ENCODE data around the gene H2BK1.

H2BK1 gene

DNA sequence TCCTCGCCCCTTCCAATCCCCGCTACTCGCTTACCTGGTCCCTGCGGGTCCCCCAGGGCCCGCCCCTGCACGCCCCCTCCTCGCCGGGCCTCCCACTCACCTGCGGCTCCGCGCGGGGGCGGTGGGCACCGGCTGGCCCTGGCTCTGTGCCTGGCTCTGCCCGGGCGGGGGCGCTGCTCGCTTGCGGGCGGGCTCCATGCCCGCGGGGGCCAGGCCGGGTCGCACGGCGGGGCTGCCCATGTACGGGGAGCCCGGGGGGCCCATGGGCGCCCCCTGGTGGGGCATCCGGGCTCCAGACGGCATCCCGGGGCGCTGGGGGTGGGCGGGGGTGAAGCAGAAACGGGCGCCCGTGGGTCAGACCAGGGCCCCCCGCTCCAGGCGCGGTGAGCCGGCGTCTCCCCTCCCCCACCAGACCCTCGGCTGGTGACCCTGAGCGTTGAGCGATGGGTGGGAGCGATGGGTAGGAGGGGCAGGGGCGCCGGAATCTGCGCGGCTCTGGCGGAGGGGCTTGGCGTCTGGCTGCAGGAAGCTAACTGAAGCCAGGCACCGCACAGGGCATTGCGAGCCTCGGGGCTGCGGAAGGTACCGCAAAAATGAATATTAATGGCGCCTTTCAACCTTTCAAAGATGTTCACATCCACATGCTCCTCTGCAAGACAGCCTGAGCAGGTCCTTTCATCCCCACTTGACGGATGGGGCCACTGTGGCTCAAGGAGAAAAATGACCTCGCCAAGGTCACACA, 35.2 kb upstream of the H2BK1 start:
- DNase-seq (ENCODE audit: extremely low read depth in 1 of 2, low read depth in 1 of 2), result peak; percentile 39 to 44

DNA sequence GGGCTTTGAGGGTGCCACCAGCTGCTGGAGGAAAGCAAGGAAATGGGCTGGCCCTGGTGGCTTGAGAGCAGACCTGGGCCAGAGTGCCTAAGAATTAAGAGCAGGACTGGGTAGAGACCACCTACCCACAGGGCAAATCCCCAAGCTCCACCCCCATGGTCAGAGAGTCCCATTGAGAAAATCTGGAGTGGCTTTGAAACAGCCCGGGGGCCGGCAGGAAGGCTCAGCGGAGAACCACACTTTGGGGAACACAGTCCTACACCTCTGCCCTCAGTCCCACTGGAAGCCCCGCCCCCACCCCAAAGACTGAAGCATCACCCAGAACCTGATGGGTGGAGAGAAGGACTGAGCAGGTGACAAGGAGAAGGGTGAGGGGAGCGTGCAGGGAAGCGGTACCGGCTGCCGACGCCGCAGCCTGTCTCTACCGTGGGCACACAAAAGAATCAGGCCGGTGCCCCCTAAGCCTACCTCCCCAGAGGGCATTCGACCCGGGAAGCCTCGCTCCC, 34.6 kb upstream of the H2BK1 start:
- DNase-seq (ENCODE audit: extremely low read depth in 1 of 2, low read depth in 1 of 2), result no peak

DNA sequence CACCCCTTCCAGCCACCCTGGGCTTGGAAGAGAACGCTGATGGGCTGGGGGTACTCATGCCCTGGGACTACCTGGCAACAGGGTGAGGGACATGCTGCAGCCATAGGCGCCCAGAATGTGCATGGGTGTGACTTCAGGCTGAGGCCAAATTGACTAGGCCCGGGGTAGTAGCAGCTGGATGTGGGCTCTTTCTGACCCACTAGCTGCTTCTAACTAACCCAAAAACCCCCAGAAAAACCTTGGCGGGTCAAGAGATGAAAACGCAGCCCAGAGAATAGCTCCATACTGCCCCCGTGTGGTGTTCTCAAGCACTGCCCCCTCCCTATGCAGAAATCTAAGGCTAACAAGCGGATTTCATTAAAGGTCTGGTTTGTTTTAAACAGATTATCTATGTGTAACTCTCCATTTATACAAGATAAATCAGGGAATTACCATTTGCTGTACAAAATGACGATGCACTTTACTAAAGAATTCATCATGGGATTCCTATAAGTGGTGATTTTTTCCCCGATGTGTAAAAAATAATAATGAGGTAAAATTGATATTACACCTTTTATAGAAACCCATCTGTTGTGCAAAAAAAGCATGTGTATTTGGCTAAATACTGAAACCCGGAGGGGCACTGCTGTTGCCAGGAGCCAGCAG, 34.0 kb upstream of the H2BK1 start:
- DNase-seq (ENCODE audit: extremely low read depth in 1 of 2, low read depth in 1 of 2), result peak in 1 of 2 donors; percentile 35

DNA sequence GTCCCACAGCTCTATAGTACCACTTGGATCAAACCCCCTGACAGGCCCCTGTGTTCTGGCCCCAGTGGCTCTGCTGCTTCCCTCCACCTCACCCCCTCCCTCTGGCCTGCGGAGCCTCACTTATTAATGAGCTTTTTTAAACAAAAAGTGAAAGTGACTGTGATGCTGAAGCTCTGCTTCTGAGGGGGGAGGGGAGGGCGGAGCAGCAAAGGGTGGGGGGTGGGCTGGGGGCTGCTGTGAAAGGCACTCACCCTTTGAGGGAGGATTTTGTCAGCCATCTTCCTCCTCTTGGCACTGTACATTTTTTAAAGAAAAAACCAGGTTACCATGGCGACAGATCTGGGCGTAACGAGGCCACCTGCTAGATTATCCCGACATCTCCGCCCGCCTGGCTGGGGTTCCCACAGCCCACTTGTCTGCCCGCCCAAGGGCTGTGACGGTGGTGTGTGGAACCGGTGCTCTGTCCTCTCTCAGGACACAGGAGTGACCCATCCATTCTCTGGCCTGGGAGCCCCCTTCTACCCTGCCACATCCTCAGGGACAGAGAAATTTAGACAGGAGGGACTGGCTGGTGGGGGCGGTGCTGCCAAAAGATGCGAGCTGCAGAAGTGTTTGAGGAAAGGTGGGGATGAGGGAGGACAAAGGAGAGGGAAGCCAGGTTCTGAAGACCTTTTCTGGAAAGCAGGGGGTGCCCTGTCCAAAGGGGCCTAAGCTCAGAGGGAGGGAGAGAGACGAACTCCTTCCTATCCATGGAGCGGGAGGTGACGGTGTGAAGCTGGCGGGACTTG, 33.3 kb upstream of the H2BK1 start:
- no peak for DNase-seq (ENCODE audit: extremely low read depth in 1 of 2, low read depth in 1 of 2)

- DNase-seq (ENCODE audit: extremely low read depth in 1 of 2, low read depth in 1 of 2), result no peak
These were observed 32.7 kb upstream of the H2BK1 start for GRCh38 chr7:151243045-151243349.

DNA sequence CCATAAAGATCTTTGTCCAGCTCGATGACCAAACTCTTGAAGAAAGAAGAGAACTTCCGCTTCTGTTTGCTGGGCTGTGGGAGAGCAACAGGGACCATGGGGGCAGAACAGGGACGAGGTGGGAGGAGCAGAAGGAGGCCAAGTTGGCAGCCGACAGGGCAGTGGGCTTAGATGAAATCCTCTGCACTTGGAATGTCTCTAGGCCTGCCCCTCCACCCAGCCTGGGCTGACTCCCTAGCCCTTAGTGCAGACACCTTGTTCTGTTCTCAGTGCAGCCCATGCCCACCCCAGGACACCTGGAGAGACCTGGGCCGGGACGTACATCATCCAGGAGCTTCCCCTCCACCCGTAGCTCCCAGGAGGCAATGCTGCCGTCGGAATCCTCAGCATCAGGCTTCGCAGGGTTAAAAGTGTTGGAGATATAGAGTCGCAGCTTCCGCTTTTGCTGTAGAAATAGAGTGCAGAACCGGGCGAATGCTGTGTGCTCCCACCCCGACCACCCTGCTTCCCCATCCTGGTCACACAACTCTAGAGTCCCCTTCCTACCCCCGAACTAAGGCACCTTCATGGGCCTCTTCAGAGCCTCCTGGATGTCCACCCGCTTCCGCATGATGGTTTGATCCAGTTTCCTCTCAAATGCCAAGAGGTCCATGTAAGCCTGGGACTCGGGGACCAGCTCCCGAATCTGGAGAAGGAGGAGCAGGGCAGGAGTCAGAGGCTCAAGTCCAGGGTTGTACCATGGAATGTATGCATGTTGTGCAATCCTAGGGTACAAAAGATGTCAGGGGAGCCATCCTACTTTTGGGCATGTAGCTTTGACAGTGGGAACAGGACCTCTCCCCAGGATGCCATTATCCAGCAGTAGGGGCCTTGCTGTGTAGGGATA, 32.1 kb upstream of the H2BK1 start:
- DNase-seq (ENCODE audit: extremely low read depth in 1 of 2, low read depth in 1 of 2), result no peak

- no peak for DNase-seq (ENCODE audit: extremely low read depth in 1 of 2, low read depth in 1 of 2)
These were observed 31.4 kb upstream of the H2BK1 start for GRCh38 chr7:151241755-151242096.

DNA sequence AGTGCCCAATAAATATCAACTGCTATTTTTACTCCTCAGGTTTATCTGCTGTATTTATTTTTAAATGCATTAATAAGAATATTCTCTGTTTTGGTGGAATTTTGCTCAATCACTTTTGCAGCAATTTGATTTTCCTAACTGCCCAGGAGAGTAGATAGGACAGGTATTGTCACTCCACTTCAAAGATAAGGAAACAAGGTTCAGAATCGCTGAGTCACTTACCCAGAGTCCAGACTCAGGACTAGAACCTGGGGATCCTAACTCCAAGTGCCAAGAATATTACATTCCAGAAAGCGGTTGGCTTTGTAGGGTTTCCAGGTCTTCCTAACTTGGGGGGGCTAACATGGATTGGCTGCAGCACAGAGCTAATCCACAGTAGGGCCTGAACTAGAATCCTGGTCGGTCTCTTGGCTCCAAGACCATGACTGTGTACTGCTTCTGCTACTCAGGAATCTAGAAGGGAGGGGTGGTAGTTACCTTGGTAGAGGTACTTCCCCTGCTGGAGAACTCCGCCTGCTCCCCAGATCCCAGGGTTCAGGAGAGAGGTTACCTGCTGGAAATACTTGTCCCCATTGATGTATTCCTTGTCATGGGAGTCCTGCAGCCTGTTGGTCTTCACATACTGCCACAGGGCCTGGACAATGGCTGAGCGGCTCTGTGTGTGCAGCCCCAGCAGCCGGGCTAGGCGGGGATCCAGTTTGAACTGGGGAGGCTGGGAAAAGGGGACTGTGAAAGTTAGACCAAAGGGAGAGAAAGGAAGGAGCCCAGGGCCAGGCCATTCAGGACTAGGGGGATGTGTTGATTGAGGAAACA, 30.9 kb upstream of the H2BK1 start:
- no peak for DNase-seq (ENCODE audit: extremely low read depth in 1 of 2, low read depth in 1 of 2)

GRCh38 chr7:151240536-151240935, 30.2 kb upstream of the H2BK1 start:
- DNase-seq (ENCODE audit: extremely low read depth in 1 of 2, low read depth in 1 of 2), result no peak

DNA sequence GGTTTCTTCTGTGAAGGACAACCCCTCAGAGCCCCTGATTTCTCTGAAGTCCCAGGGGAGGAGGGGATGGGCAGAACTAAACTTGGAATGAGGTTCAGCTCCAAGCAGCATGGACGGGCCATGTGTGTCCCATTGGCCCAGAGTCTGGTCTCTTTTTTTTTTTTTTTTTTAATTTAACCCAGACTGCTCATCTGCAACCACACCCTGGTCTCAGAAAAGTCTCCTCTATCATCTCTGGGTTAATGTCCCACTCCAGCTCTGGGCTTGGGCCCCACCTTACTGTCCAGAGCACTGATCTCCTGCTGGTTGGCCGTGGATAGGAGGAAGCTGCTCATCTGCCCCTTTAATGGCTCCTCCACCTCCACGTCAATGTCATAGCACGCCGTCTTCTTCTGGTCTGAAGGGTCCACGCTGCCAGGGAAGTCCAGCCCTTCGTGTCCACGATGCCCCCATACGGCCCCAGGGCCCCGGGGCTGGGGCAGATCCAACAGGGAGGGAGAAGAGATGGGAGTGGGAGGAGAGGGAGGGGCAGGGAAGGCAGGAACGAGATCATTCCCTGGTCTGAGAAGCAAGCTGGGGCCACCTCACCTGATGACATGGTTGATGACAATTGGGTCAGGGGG, 29.7 kb upstream of the H2BK1 start:
- no peak for DNase-seq (ENCODE audit: extremely low read depth in 1 of 2, low read depth in 1 of 2)

DNA sequence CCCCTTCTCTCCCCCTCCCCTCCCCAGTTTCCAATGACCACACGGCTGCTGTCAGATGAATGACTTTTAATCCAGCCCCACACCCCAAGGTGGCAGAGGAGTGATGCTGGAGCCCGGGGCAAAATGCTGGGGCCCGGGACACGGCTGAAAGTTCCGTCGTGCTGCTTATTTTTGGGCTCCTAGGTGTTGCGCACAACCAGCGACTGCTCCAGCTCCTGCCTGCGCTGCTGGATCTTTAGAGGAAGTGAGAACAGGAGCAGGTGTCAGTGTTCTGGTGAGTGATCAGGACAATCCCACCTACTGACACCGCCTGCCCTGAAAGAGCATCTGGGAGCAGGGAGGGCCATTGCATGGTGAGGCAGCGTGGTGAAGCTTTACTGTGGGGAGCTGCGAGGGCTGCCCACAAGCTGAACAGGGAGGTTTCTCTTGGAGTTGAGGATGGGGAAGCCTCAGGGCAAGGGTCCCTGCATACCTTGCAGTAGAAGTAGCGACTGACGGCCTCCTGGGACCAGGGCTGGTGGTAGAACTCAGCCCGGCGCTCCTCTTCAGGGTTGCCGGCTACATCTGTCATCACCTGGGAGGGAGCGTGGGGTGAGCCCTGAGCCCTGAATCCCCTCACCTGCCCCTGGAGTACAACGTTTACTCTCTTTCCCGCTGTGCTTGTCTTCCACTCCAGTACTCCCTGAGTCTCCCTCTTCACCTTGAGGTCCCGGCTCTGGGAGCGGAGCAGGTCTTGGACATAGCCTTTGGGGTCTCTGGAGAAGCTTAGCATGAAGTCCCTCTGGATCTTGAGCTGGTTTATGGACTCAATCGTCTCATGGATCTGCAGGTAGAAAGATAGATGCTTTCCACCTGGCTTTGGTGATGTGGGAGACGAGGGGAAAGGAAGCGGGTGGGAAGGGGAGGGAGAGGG, 28.9 kb upstream of the H2BK1 start:
- DNase-seq (ENCODE audit: extremely low read depth in 1 of 2, low read depth in 1 of 2), result no peak

DNA sequence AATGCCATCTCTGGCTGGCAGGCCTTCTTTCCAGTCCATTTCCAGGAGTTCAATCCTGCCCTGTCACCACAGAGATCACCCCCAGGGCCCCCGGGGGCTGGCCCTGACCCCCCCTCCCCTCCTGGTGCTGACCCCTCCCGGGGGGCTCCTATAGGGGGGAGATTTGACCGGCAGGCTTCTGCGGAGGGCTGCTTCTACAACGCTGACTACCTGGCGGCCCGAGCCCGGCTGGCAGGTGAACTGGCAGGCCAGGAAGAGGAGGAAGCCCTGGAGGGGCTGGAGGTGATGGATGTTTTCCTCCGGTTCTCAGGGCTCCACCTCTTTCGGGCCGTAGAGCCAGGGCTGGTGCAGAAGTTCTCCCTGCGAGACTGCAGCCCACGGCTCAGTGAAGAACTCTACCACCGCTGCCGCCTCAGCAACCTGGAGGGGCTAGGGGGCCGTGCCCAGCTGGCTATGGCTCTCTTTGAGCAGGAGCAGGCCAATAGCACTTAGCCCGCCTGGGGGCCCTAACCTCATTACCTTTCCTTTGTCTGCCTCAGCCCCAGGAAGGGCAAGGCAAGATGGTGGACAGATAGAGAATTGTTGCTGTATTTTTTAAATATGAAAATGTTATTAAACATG, 28.0 kb upstream of the H2BK1 start:
- DNase-seq (ENCODE audit: extremely low read depth in 1 of 2, low read depth in 1 of 2), result no peak

DNA sequence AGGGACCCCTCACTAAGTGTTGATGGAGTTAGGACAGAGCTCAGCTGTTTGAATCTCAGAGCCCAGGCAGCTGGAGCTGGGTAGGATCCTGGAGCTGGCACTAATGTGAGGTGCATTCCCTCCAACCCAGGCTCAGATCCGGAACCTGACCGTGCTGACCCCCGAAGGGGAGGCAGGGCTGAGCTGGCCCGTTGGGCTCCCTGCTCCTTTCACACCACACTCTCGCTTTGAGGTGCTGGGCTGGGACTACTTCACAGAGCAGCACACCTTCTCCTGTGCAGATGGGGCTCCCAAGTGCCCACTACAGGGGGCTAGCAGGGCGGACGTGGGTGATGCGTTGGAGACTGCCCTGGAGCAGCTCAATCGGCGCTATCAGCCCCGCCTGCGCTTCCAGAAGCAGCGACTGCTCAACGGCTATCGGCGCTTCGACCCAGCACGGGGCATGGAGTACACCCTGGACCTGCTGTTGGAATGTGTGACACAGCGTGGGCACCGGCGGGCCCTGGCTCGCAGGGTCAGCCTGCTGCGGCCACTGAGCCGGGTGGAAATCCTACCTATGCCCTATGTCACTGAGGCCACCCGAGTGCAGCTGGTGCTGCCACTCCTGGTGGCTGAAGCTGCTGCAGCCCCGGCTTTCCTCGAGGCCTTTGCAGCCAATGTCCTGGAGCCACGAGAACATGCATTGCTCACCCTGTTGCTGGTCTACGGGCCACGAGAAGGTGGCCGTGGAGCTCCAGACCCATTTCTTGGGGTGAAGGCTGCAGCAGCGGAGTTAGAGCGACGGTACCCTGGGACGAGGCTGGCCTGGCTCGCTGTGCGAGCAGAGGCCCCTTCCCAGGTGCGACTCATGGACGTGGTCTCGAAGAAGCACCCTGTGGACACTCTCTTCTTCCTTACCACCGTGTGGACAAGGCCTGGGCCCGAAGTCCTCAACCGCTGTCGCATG, 27.2 kb upstream of the H2BK1 start:
- no peak for DNase-seq (ENCODE audit: extremely low read depth in 1 of 2, low read depth in 1 of 2)

- no peak for DNase-seq (ENCODE audit: extremely low read depth in 1 of 2, low read depth in 1 of 2)
These were observed 26.1 kb upstream of the H2BK1 start for GRCh38 chr7:151236406-151236805.

DNA sequence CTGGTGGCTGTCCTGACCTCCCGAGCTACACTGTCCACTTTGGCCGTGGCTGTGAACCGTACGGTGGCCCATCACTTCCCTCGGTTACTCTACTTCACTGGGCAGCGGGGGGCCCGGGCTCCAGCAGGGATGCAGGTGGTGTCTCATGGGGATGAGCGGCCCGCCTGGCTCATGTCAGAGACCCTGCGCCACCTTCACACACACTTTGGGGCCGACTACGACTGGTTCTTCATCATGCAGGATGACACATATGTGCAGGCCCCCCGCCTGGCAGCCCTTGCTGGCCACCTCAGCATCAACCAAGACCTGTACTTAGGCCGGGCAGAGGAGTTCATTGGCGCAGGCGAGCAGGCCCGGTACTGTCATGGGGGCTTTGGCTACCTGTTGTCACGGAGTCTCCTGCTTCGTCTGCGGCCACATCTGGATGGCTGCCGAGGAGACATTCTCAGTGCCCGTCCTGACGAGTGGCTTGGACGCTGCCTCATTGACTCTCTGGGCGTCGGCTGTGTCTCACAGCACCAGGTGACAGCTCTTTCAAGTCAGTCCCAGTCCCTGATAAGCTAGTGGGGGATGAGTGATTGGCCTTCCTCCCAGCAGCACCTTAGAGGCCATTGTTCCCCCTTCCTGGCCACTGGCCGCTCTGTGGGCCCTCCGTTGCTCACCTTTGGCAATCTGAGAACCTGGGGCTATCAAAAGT, 25.0 kb upstream of the H2BK1 start:
- DNase-seq (ENCODE audit: extremely low read depth in 1 of 2, low read depth in 1 of 2), result no peak

DNA sequence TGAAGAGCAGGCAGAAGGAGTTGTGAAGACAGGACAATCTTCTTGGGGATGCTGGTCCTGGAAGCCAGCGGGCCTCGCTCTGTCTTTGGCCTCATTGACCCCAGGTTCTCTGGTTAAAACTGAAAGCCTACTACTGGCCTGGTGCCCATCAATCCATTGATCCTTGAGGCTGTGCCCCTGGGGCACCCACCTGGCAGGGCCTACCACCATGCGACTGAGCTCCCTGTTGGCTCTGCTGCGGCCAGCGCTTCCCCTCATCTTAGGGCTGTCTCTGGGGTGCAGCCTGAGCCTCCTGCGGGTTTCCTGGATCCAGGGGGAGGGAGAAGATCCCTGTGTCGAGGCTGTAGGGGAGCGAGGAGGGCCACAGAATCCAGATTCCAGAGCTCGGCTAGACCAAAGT, 23.5 kb upstream of the H2BK1 start:
- DNase-seq (ENCODE audit: extremely low read depth in 1 of 2, low read depth in 1 of 2), result no peak
